Vagina (tissue), 2 donors: ENCODE data around the gene HOXB1. TPM values are rescaled to one million over a fixed set of nuclear protein-coding genes. Genes with fewer than 3 reads are reported as not detected.

Experiments
- DNase-seq, 2 donors: peaks; one replicate each; pipeline ENCODE4 v3.0.0-alpha.2; 2017; ENCODE audit errors: extremely low spot score in 2 of 2
- H3K27ac ChIP-seq: fragments of 200-600 bp; sonication (generic); one replicate; pipeline ENCODE4 v1.5.1; 2019
- H3K27me3 ChIP-seq: fragments of 200-600 bp; sonication (generic); one replicate; pipeline ENCODE4 v1.5.1; 2019
- H3K36me3 ChIP-seq, 2 donors: fragments of 200-600 bp; sonication (generic); one replicate each; pipeline ENCODE4 v1.5.1; 2017 to 2019
- H3K4me1 ChIP-seq: fragments of 200-600 bp; sonication (generic); one replicate; pipeline ENCODE4 v1.5.1; 2019
- H3K4me3 ChIP-seq, 2 donors: fragments of 200-600 bp; sonication (generic); 1 replicate in 1 of 2; 2 replicates in 1 of 2; pipeline ENCODE4 v1.5.1; 2016 to 2019
- H3K9me3 ChIP-seq: fragments of 200-600 bp; sonication (generic); one replicate; pipeline ENCODE4 v1.5.1; 2019
- POLR2A ChIP-seq, 2 donors: fragments of 450-650 bp; IDR thresholded peaks; one replicate each; pipeline ENCODE4 v1.6.1; 2017; ENCODE audit warnings: antibody characterized with exemption in 2 of 2, mild to moderate bottlenecking in 2 of 2, moderate library complexity in 2 of 2
- POLR2AphosphoS5 ChIP-seq, 2 donors: sonication (generic); formaldehyde crosslinking; IDR thresholded peaks; one replicate each; pipeline ENCODE4 v1.9.0; 2017; ENCODE audit warnings: antibody characterized with exemption in 2 of 2, mild to moderate bottlenecking in 2 of 2, low read depth in 1 of 2; ENCODE audit not compliant: insufficient read depth in 1 of 2
- intact Hi-C: fragments of 100-400 bp; cut with DNase I; formaldehyde crosslinking; loops from one replicate; pipeline ENCODE4 v1.15.1; 2023
- total RNA-seq: library from RNA; depleted of rRNA; stranded (reverse); fragments of >200 nt; gene quantifications from one replicate; pipeline ENCODE4 v1.2.3, GENCODE V29; 2016
- TF ChIP-seq, protein P1 (sequence below), 3 experiments: fragments of 450-650 bp in 2 of 3; fragments of 200-600 bp in 1 of 3; sonication (generic) in 1 of 3; IDR thresholded peaks; one replicate each; pipeline ENCODE4 v1.5.1; 2017 to 2019; ENCODE audit warnings: antibody characterized with exemption in 3 of 3, mild to moderate bottlenecking in 2 of 3, moderate library complexity in 2 of 3

Gene HOXB1
- total RNA-seq, 1 donor from 2014 or later = not detected

- intact Hi-C loops = no loop called here
- Histone ChIP-seq H3K9me3 (no peaks in the 10 kb centered on the region), H3K4me3 (peak overlapping the region; percentile 10 to 19), H3K4me1 (peaks cover 12% of the 10 kb centered on the region), H3K27ac (no peak overlapping the region), H3K27me3 (no peaks in the 10 kb centered on the region), H3K36me3 (no peaks in the 10 kb centered on the region)
- TF ChIP-seq, protein P1, sequence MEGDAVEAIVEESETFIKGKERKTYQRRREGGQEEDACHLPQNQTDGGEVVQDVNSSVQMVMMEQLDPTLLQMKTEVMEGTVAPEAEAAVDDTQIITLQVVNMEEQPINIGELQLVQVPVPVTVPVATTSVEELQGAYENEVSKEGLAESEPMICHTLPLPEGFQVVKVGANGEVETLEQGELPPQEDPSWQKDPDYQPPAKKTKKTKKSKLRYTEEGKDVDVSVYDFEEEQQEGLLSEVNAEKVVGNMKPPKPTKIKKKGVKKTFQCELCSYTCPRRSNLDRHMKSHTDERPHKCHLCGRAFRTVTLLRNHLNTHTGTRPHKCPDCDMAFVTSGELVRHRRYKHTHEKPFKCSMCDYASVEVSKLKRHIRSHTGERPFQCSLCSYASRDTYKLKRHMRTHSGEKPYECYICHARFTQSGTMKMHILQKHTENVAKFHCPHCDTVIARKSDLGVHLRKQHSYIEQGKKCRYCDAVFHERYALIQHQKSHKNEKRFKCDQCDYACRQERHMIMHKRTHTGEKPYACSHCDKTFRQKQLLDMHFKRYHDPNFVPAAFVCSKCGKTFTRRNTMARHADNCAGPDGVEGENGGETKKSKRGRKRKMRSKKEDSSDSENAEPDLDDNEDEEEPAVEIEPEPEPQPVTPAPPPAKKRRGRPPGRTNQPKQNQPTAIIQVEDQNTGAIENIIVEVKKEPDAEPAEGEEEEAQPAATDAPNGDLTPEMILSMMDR (IDR thresholded peaks at IDR 0.05) = peak; percentile 68 to 77 (median 70)
- no peak for TF ChIP-seq POLR2AphosphoS5 (IDR thresholded peaks at IDR 0.05; ENCODE audit: insufficient read depth in 1 of 2, low read depth in 1 of 2)
- no peak for DNase-seq
Observed at GRCh38 chr17:48492401-48493298, 38.2 kb downstream of the HOXB1 start.

GRCh38 chr17:48491527-48492273 lies 39.1 kb downstream of the HOXB1 start:
- DNase-seq = no peak
- H3K27me3 ChIP-seq = no peaks in the 10 kb centered on the region

DNA sequence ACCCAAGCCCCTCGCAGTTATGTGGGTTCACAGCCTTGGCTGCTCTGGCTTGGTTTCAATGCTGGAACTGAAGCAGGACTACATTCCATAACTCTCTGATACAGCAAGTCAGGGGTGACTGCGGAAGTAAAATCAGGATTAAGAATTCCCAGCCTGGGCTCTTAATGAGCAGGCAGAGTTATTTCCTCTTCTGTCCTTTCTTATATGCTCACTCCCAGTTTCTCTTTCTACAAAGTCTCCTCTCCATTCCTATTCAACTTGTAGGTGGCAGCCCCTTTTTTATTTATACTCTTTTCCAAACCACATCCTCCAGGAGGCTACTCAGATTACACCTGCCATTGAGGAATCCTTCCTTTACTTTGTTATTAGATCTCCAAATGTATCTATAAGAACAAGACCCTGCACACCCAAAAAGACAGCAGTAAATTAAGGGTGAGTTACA lies 40.3 kb downstream of the HOXB1 start:
- no peaks in the 10 kb centered on the region for H3K27me3 ChIP-seq
- intact Hi-C loops = no loop called here
- no peak for DNase-seq
- no peak overlapping the region for H3K27ac ChIP-seq
- no peaks in the 10 kb centered on the region for H3K36me3 ChIP-seq
- H3K9me3 ChIP-seq = no peaks in the 10 kb centered on the region
- TF ChIP-seq, protein P1 (IDR thresholded peaks at IDR 0.05) = no peak
- TF ChIP-seq POLR2A (IDR thresholded peaks at IDR 0.05) = no peak
- no peak for TF ChIP-seq POLR2AphosphoS5 (IDR thresholded peaks at IDR 0.05; ENCODE audit: insufficient read depth in 1 of 2, low read depth in 1 of 2)
- no peak overlapping the region for H3K4me3 ChIP-seq
- H3K4me1 ChIP-seq = peaks cover 12% of the 10 kb centered on the region

More at GRCh38 chr17:48491527-48492273, 39.1 kb downstream of the HOXB1 start:
- peaks cover 12% of the 10 kb centered on the region for H3K4me1 ChIP-seq
- H3K9me3 ChIP-seq = no peaks in the 10 kb centered on the region
- no peaks in the 10 kb centered on the region for H3K36me3 ChIP-seq
- no peak overlapping the region for H3K4me3 ChIP-seq
- intact Hi-C loops = no loop called here
- H3K27ac ChIP-seq = no peak overlapping the region
- no peak for TF ChIP-seq POLR2A (IDR thresholded peaks at IDR 0.05)
- no peak for TF ChIP-seq POLR2AphosphoS5 (IDR thresholded peaks at IDR 0.05; ENCODE audit: insufficient read depth in 1 of 2, low read depth in 1 of 2)
- TF ChIP-seq, protein P1 (IDR thresholded peaks at IDR 0.05) = no peak

DNA sequence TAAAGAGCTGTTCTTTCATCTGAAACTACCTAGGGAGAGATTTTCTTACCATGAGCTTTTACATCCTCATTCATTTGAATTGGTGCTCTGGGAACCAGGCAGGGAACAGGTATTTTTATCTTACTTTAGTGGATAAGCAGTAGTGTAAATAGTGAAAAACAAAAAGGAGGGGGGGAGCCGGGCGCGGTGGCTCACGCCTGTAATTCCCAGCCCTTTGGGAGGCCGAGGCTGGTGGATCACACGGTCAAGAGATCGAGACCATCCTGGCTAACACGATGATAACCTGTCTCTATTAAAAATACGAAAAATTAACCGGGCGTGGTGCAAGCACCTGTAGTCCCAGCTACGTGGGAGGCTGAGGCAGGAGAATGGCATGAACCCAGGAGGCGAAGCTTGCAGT lies 41.0 kb downstream of the HOXB1 start:
- no peak for TF ChIP-seq POLR2AphosphoS5 (IDR thresholded peaks at IDR 0.05; ENCODE audit: insufficient read depth in 1 of 2, low read depth in 1 of 2)
- TF ChIP-seq, protein P1 (IDR thresholded peaks at IDR 0.05) = no peak
- no peak for TF ChIP-seq POLR2A (IDR thresholded peaks at IDR 0.05)
- Histone ChIP-seq H3K36me3 (no peaks in the 10 kb centered on the region), H3K4me1 (peaks cover 12% of the 10 kb centered on the region), H3K4me3 (no peak overlapping the region), H3K27me3 (no peaks in the 10 kb centered on the region), H3K27ac (no peak overlapping the region), H3K9me3 (no peaks in the 10 kb centered on the region)
- intact Hi-C loops = no loop called here
- no peak for DNase-seq
